HG03064 (cell line): ENCODE data around the gene WAC.
"Not testable (repeated sequence)": the region's sequence is repeated elsewhere in the genome, so short reads cannot be mapped to it uniquely, and the experiment has no call there.

Experiments used
- ATAC-seq: cut with Tn5 transposase; IDR thresholded peaks from one replicate; pipeline ENCODE4 v1.9.1; 2021; ENCODE audit warnings: low read depth; ENCODE audit not compliant: unreplicated experiment

WAC gene

GRCh38 chr10:28604567-28605536 lies 71.9 kb downstream of the WAC start:
- no peak for ATAC-seq

GRCh38 chr10:28606568-28606967 lies 73.7 kb downstream of the WAC start:
- ATAC-seq, result no peak

GRCh38 chr10:28609636-28610035 lies 76.7 kb downstream of the WAC start:
- not testable (repeated sequence) for ATAC-seq

- ATAC-seq, result no peak
Measured at GRCh38 chr10:28612877-28613276, 80.0 kb downstream of the WAC start.

GRCh38 chr10:28616514-28616913 lies 83.6 kb downstream of the WAC start:
- ATAC-seq, result no peak

GRCh38 chr10:28619455-28619854 lies 86.5 kb downstream of the WAC start:
- no peak for ATAC-seq

GRCh38 chr10:28620251-28620650 lies 87.3 kb downstream of the WAC start:
- ATAC-seq, result no peak

- ATAC-seq, result no peak
Measured at GRCh38 chr10:28623483-28623882, 90.6 kb downstream of the WAC start.

GRCh38 chr10:28624351-28624750 lies 91.4 kb downstream of the WAC start:
- no peak for ATAC-seq

- ATAC-seq, result no peak
Measured at GRCh38 chr10:28627102-28627501, 94.2 kb downstream of the WAC start.

GRCh38 chr10:28628184-28628893 lies 95.4 kb downstream of the WAC start:
- ATAC-seq, result peak; percentile 73

- no peak for ATAC-seq
Measured at GRCh38 chr10:28631896-28632583, 99.1 kb downstream of the WAC start.

- ATAC-seq, result no peak
Measured at GRCh38 chr10:28632584-28632945, 99.6 kb downstream of the WAC start.

- no peak for ATAC-seq
Measured at GRCh38 chr10:28633750-28634149, 100.8 kb downstream of the WAC start.

GRCh38 chr10:28637346-28637745 lies 104.4 kb downstream of the WAC start:
- ATAC-seq, result no peak

GRCh38 chr10:28638392-28638791 lies 105.5 kb downstream of the WAC start:
- no peak for ATAC-seq

- no peak for ATAC-seq
Measured at GRCh38 chr10:28640551-28640950, 107.6 kb downstream of the WAC start.

GRCh38 chr10:28644647-28645046 lies 111.7 kb downstream of the WAC start:
- no peak for ATAC-seq

GRCh38 chr10:28652106-28652505 lies 119.2 kb downstream of the WAC start:
- ATAC-seq, result no peak

- no peak for ATAC-seq
Measured at GRCh38 chr10:28652703-28653102, 119.8 kb downstream of the WAC start.

GRCh38 chr10:28658824-28659223 lies 125.9 kb downstream of the WAC start:
- not testable (repeated sequence) for ATAC-seq
